GM12878 (cell line): Measurements from ENCODE around the gene RTP3. TPM values are rescaled to one million over a fixed set of nuclear protein-coding genes. Genes with fewer than 3 reads are reported as not detected.

Experiments
- BACH1 ChIP-seq: fragments of 450-650 bp; IDR thresholded peaks from 2 replicates; pipeline ENCODE4 v1.6.1; 2017; ENCODE audit warnings: mild to moderate bottlenecking, borderline replicate concordance
- E4F1 ChIP-seq: fragments of 450-650 bp; IDR thresholded peaks from 2 replicates; pipeline ENCODE4 v1.6.1; 2018; ENCODE audit warnings: borderline replicate concordance, mild to moderate bottlenecking; ENCODE audit not compliant: partially characterized antibody
- ELK1 ChIP-seq: IDR thresholded peaks from 2 replicates; pipeline ENCODE4 v1.6.1; 2012; ENCODE audit warnings: low read depth, low read length, improper control_type of control experiment
- RBBP5 ChIP-seq: fragments of 200-600 bp; sonication (generic); conservative IDR thresholded peaks from 2 replicates; pipeline ENCODE4 v1.6.1; 2016
- RUNX3 ChIP-seq: IDR thresholded peaks from 2 replicates; pipeline ENCODE4 v1.6.1; 2012; ENCODE audit warnings: low read length, inconsistent platforms
- SRF ChIP-seq, 2 experiments: IDR thresholded peaks; 2 replicates each; pipeline ENCODE4 v1.6.1; 2011; ENCODE audit warnings: low read depth in 2 of 2, low read length in 2 of 2, mild to moderate bottlenecking in 1 of 2, moderate library complexity in 1 of 2
- ZBED1 ChIP-seq: IDR thresholded peaks from 2 replicates; pipeline ENCODE4 v1.6.1; 2016; ENCODE audit warnings: borderline replicate concordance
- ZNF622 ChIP-seq: fragments of 450-650 bp; IDR thresholded peaks from 2 replicates; pipeline ENCODE4 v1.6.1; 2017; ENCODE audit warnings: mild to moderate bottlenecking, inconsistent platforms
- polyA plus RNA-seq, 11 experiments: library from polyadenylated mRNA; depleted of rRNA in 4 of 11; unstranded in 6 of 11; stranded (reverse) in 5 of 11; fragments of >200 nt; fragmentation: Nextera tagmentation in 4 of 11; fragmentation: Illumina TruSeq in 1 of 11; extraction: Ambion mirVana in 4 of 11; extraction: Trizol in 1 of 11; gene quantifications; 1 replicate in 1 of 11; 2 replicates in 10 of 11; pipeline versions ENCODE4 v1.2.1 to v1.2.3, GENCODE V29; 2011 to 2016; ENCODE audit warnings: inconsistent platforms in 2 of 11, missing spikeins in 2 of 11, low read depth in 1 of 11
- total RNA-seq, 4 experiments: library from RNA; depleted of rRNA in 3 of 4; stranded (reverse); fragments of >200 nt in 3 of 4; fragmentation: Illumina TruSeq in 1 of 4; extraction: Trizol in 1 of 4; gene quantifications; 2 replicates each; pipeline versions ENCODE4 v1.2.1 to v1.2.3, GENCODE V29; 2013 to 2021
- TF ChIP-seq, protein P1 (sequence below): fragments of 450-650 bp; formaldehyde crosslinking; IDR thresholded peaks from 2 replicates; pipeline ENCODE4 v1.4.0; 2022; ENCODE audit warnings: mild to moderate bottlenecking, moderate library complexity

The RTP3 gene
- total and polyA plus RNA-seq, 10 of the 15 experiments (the other 5 are each of a cell fraction or from before 2014, with no cell fraction given), result 0.06 TPM; not detected in 9

DNA sequence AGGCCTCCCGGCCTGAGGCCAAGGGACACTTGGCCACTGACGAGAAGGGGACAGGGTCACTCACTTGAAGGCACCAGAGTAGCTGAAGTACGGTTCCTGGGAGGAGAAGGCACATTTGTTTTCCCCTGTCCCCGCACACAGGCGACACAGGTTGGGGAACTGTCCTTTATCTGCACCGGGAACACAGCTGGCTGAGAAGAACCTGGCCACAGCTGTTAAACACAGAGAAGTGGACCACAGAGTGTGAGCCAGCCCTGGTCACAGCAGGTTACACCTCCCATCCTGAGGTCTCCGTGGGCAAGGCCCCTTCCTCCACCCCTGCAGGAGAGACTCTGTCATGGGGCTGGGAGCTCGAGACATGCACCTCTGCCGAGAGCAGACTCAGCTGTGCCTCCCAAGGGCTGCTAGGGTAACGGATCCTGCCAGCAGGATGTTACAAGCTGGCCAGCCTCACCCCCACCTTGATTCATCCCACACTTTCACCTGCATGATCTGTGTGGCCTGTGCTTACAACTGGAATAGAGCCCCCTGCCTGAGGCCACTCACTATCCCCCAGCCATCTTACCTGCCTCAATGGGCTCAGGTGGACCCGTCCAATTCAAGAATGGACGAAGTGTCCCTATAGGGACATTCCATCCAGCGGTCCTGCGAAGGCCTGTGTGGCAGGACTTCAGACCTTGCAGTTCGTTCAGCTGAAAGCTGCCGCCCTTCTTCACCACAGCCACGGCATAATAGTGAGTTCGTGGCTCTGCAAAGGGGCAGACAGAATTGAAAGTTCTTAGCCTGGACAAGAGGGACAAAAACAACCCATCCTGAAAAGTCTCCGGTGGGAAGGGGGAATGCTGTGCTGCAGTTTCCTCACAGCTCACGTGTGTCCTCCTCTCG is 42.3 kb upstream of the RTP3 start (continued):
- TF ChIP-seq ELK1, result no peak
- TF ChIP-seq, protein P1, sequence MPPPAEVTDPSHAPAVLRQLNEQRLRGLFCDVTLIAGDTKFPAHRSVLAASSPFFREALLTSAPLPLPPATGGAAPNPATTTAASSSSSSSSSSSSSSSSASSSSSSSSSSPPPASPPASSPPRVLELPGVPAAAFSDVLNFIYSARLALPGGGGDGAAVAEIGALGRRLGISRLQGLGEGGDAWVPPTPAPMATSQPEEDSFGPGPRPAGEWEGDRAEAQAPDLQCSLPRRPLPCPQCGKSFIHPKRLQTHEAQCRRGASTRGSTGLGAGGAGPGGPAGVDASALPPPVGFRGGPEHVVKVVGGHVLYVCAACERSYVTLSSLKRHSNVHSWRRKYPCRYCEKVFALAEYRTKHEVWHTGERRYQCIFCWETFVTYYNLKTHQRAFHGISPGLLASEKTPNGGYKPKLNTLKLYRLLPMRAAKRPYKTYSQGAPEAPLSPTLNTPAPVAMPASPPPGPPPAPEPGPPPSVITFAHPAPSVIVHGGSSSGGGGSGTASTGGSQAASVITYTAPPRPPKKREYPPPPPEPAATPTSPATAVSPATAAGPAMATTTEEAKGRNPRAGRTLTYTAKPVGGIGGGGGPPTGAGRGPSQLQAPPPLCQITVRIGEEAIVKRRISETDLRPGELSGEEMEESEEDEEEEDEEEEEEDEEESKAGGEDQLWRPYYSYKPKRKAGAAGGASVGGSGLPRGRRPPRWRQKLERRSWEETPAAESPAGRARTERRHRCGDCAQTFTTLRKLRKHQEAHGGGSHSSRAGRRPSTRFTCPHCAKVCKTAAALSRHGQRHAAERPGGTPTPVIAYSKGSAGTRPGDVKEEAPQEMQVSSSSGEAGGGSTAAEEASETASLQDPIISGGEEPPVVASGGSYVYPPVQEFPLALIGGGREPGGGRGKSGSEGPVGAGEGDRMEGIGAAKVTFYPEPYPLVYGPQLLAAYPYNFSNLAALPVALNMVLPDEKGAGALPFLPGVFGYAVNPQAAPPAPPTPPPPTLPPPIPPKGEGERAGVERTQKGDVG (CRISPR knock-in tag), result no peak
- TF ChIP-seq ZNF622, result no peak
- no peak for TF ChIP-seq SRF (IDR thresholded peaks at IDR 0.05; ENCODE audit: low read depth in 2 of 2, low read length in 2 of 2)
- TF ChIP-seq ZBED1, result no peak
- no peak for TF ChIP-seq BACH1
- no peak for TF ChIP-seq RUNX3
- TF ChIP-seq RBBP5, result no peak
- no peak for TF ChIP-seq E4F1
